ENCODE data around the gene RTN4RL1.

GRCh38 chr17:2062571-2063183 is 37.5 kb upstream of the RTN4RL1 start:
- TF ChIP-seq CTCF (IDR thresholded peaks at IDR 0.05) (no peak), POLR2A (IDR thresholded peaks at IDR 0.05) (no peak)
